ENCODE measurements around the gene CCDC195.

The CCDC195 gene, protein sequence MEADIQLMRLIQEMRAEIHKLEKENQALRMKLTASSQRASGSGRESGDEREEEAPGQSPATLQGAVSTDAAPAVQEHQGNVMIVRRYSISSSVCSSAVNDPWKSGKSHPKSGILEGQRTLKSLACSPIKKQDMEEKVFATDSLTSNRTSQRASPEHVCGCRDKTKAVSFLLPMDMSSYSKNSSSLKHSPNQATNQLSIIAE

DNA sequence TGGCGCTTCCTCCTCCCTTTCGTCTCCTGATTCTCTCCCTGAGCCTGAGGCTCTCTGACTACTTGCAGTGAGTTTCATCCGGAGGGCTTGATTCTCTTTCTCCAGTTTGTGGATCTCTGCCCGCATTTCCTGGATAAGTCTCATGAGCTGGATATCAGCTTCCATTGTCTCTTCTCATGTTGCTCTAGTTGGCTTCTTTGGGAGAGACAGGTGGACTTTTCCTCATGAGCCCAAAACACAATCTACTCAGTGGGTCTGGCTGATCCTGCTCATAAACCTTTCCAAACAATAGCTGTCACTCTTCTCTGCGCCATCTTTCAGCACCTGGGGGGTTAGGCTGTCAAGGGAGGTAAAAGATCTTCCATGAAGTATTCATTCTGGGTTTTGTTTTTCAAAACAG is at the start of gene CCDC195:
Gene CCDC195 (minus strand): TSS at position 165 of the 400 bp plus-strand sequence. CDS start 0 bp downstream, at position 165.
- DNase-seq: no peak

DNA sequence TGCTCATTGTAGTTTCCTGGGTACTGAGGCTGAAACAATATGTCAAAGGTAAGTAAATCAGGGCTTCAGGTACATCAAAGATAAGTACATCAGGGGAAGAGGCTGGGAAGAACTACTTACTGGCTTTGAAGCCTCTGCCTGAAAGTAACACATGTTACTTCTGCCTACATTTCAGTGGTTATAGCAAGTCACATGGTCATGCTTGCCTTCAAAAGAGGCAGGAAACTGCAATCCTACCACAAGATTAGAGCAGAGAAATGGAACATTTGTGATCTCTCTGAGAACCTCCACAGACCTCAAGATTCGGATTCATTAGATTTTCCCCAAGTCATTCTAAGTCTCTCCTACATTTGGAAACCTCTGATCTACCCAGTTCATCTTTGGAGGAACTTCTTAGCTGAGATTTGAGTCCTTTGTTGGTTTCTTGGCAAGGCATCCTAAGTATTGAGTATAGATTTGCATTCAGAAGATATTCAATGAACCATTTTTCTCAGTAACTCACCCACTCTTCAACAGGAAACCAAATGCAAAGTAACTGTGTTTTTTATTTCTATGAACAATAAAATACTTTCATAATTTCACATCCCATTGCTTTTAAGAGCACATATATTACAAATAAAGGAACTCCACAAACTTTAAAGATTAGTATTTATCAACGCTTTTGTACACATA is 48.5 kb upstream of the CCDC195 start:
- DNase-seq: no peak

DNA sequence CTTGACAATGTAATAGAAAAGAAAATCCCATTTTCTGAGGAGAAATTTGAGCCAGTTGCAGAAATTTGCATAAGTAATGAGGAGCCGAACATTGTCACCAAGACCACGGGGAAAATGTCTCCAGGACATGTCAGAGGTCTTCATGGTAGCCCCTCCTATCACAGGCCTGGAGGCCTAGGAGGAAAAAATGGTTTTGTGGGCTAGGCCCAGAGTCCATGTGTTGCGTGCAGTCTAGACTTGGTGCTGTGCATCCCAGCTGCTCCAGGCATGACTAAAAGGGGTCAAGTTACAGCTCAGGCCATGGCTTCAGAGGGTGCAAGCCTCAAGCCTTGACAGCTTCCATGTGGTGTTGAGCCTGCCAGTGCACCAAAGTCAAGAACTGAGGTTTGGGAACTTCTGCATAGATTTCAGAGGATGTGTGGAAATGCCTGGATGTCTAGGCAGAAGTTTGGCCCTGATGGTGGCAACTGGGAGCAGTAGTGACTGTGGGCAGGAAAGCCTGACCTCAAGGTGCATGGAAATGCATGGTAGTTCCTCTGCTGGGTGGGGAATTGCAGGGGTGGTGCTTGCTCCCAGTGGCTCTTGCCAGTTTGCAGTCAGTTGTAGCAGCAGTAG is 41.9 kb upstream of the CCDC195 start:
- DNase-seq: no peak

DNA sequence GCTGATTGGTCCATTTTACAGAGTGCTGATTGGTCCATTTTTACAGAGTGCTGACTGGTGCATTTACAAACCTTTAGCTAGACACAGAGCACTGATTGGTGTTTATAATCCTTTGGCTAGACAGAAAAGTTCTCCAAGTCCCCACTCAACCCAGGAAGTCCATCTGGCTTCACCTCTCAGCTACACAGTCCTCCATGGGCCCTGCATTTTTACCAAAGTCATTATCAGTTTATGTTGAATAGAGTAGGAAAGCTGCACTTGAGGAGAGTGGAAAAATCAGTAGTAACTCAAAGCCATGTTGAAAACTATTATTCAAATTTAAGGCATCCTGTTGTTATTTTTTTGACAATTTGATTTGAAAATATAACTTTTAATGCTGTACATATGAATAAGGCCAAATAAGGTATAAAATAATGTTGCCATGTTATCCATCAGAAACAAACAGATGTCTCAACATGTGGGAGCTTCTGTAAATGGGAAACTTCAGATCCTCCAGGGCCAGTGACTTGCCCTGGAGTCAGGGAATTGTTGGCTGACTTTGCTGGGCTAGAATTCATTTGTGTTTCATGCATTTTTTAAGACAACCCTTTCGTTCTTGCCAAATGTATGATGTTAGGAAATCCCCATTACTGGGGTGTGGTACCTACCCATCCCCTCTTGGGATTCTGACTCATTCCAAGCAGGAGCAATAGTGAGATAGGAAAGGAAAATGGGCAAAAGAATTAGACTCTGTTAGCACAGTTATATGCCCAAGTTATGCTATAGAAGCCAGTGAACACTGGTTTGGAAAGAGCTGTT is 37.8 kb upstream of the CCDC195 start:
- no peak for DNase-seq

DNA sequence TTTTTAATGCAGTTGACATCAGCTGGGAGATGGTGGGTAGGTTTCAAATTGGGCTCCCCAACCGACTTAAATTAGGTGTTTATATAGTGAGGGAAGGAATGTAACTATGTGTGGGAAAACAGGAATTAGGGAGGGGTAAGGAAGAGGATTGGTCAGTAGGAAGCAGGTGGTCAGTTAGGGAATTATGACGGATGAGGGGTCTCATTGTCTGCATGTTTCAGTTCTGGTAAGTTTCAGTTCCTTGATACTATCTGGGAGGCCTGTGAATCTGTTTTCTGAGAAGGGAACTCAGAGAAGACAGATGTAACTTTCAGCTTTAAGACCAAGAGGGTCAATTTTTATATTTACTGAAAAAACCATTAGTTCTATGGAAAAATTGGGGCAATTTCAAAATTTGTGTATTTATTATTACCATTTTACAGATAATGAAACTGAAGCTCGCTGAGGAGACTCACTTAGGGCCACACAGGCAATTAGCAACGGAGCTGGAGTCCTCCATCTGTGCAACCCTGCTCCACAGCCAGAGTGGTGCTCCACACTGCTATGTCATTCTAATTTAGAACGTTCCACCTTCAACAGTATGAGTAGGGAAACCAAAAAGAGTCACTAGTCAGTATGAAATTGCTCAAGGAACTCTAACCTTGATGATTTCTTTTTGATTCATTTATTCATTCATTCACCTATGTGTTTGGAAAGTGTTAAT is 36.0 kb upstream of the CCDC195 start:
- DNase-seq: no peak

DNA sequence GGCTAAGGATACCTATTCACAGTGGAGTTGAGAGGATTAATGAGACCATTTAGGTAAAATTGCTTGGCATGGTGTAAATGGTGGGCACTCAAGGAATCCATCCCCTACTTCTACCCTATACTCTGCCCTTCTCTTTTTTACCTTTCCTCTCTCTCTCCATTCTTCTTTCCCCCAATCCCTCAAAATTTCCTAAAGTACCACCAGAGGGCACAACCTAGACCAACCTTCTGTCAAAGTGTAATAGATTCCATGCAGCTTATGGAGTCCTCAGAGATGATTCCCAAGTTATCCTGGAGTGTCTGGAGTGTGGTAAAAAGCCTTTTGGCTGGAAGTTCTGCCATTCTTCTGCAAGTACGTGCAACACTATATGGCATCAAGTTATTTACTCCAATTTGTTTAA is 33.0 kb upstream of the CCDC195 start:
- DNase-seq: no peak

DNA sequence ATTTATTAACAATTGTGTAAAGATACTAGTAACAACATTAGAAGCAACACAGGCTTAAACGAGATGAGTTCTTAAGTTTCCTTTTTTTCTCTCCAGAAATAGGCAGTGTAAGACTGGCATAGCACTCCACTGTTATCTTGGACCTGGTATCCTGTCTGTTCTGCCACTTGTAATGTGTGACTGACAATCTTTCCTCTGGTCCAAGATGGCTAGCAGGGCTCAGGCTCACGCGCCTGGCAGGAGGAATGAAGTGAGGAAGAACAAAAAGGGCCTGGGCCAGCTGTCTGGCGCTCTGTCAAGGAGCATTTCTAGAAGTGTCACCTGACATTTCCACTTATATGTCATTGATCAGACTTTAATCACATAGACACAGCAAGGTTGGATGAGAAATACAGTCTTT is 31.6 kb upstream of the CCDC195 start:
- no peak for DNase-seq

DNA sequence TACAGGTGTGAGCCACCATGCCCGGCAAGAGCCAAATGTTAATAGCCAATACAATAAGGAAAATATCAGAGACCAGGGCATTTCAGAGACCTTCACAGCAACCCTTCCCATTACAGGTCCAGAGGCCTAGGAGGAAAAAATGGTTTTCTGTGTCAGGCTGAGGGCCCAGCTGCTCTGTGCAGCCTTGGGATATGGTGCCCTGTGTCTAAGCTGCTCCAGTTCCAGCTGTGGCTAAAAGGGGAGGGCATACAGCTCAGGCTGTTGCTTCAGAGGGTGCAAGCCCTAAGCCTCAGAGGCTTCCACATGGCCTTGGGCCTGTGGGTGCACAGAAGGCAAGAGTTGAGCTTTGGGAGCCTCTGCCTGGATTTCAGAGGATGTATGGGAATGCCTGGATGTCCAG is 20.1 kb upstream of the CCDC195 start:
- no peak for DNase-seq

DNA sequence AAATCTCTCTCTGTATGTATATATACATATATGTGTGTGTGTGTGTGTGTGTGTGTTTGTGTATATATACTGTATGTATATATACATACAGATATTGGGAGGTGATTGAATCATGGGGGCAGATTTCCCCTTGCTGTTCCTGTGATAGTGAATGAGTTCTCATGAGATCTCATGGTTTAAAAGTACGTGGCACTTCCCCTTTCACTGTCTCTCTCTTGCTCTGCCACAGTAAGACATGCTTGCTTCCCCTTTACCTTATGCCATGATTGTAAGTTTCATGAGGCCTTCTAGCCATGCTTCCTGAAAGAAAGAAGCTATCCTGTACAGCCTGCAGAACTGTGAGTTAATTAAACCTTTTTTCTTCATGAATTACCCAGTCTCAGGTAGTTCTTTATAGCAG is 18.8 kb upstream of the CCDC195 start:
- DNase-seq: no peak

DNA sequence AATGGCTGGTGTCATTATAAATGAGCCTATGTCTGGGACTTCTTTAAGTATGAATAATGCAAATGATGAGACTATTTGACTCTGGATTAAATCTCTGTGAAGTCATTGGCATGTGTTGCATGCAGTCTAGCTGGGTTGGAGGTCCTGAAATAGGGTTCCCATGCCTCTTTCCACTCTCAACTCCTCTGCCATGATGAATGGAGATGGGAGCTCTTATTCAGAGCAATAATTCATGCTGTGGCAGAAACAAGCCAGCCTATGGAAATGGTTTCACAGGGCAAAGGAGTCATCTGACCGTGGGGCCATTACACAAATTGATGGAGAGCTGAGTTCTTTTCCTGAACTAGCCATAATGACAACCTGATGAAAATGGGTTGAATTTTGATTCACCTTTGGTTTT is 15.5 kb upstream of the CCDC195 start:
- DNase-seq: no peak

DNA sequence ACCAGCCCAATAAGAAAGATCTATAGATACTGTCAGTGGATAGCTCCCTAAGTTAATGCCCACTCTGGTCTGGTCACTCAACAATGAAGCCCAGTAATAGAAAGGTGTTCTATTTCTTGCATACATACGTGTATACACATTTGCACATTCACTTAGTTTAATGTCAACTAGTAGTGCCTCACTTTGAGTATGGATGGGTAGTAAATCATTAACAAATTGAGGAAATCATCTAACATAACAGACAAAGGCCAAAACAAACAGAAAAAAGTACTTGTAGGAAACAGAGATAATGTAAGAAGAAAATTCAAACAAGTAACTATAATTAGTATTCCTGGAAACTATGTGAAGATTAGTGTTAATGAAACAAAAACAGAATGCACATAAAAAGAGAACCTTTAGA is 13.3 kb upstream of the CCDC195 start:
- no peak for DNase-seq

DNA sequence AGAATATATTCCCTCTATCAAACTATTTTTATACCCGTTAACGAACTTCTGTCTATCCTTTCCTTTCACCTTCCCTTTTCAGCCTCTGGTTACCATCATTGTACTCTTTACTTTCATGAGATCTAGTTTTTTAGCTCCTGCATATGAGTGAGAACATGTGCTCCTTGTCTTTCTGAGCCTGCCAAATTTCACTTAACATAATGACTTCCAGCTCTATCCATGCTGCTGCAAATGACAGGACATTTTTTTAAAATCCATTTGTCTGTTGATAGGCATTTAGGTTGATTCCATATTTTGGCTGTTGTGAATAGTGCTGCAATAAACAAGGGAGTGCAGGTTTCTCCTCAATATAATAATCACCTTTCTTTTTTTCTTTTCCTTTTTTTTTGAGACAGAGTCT is 8.2 kb upstream of the CCDC195 start:
- DNase-seq: no peak

DNA sequence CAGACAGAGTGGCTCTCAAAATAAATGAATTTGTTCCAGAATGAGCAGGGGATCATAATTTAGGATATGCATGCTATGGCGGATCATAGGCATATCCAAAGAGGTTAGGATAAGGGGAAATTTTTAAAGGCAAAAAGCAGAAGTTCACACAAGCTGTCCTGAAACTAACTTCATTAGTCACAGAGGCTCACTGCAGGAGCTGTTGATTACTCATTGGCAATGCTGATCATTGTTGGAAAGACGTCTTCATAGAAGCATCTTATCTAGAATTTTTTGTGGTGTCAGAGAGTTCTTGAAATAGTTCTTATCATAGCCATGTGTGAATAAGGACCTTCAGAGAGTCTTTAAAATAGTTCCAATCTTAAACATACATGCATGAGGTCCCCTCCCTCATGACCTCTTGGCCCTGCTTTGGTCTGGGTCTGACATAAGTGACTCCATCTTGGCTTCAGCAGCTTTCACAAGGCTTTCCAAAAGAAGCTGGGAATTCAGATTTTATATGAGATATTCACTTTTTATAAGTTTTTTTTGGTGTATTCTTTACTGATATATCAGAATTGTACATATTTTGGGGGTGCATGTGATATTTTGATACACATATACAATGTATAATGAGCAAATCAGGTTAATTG is 7.5 kb upstream of the CCDC195 start:
- no peak for DNase-seq

DNA sequence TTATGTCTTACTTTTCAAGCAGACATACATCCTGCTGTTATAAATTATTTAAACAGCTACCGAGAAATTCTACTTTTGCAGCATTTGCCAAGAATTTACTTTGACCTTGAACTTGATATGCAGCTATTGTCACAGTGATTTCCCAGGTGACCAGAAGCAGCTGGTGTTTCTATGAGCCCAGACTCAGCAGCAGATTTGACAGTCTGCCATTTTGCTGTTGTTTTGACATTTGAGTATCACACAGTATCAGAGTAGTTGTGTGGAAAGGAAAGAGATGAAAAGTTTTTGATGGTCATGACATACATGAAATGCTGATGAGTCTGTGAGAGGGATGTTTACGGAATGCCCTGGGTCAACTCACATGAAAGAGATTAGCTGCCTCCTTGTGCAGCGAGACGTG is 6.6 kb upstream of the CCDC195 start:
- DNase-seq: no peak

DNA sequence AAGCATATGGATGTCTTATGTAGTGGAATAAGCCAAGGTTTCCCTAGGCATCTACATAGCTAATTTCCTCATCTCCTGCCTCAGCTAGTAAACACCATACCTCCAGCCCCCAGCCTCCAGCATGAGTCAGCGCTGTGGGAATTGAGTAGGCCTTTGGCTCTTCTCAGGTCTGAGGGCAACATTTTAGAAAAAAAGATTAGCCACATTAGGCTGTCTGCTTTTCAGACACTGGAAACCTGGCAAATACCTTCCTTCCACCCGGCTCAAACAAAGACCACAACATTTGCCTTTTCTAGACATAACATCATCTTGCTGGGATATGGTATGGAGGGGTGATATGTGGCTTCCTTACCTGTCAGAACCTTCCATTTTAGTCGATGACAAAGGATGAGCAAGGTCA is 6.1 kb upstream of the CCDC195 start:
- DNase-seq: no peak

DNA sequence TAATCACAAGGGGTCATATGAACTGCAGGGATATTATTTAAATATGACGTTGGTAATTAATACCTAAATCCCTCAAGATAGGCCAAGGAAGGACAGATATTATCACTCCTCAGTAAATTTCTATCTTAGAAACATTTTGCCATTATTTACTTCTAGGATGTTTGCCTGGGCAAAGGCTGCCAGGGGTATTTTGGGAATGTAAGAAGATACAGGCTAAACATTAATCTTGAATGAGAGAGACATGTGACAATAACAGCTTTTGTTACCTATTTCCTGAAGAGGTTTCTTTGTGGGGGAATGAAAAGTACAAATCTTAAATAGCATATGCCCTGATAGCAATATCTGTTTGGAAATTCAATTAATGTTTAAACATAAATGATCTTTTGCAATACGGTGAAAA is 756 bp upstream of the CCDC195 start:
- DNase-seq: no peak

DNA sequence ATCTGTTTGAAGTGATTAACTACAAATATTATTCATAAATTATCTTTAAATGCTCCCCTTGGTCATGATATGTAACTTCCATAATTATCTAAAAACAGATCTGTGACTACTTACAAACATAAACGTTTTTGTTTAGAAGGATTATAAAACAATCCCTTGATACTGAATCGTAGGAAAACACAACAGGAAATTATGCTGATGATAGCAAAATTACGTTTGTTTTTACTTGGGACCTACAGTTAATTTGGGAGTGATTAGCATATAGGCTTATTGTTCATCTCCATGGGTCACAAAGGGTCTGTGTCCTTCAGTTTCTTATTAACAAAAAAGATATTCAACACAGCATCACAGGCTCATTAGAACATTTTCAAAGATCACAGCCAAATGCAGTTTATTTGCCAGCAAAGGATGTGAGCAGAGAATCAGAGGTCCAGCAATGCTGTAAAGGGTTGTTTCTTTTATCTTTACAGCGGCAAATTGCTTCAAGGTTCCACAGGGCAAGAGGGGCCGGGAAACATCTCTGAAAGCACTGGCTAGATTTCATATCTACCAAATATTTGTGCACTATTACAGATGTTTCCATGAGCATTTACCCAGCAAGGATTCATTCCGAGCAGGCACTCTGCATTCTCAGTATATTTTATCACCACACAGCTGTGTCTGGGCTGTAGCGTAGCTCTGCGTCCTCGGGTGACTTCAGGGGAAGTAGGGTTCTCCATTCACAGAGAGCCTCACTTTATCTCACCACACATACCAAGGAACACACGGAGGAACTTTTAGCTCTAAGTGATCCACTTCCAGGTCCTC is 4.1 kb downstream of the CCDC195 start:
- DNase-seq: no peak

DNA sequence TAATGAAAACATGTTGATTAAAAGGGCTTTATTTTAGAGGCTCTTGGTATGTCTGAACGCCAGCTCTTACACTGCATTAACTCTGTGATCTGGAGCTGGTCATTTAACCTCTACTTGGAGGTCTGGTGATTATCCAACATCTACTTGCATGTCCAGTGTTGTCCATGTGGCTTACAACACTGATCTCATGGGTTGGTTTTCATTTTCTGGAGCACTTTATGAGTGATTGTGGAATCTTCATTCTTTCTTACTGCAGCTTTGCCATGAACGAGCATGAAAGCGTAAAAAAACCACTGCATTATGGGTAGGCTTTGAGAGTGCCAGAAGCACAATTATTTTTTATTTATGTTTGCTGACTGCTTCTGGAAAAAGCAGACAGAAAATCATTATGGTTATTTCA is 4.8 kb downstream of the CCDC195 start:
- no peak for DNase-seq

DNA sequence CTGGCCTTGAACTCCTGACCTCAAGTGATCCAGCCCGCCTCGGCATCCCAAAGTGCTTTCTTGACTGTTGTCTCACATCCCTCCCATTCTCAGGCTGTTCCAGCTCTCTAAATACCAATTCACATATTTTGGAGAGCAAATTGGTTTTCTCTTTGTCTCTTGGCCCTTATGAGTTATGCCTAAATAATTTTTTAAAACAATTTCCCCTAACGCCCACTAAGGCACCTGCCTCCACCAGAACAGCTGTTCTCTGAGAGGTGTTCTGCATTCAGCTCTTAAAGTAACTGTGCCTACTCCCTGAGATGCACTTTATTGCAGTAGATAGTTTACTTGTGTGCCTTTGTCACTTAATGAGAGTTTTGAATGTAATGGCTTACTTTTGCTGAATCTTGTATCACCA is 6.9 kb downstream of the CCDC195 start:
- DNase-seq: no peak

DNA sequence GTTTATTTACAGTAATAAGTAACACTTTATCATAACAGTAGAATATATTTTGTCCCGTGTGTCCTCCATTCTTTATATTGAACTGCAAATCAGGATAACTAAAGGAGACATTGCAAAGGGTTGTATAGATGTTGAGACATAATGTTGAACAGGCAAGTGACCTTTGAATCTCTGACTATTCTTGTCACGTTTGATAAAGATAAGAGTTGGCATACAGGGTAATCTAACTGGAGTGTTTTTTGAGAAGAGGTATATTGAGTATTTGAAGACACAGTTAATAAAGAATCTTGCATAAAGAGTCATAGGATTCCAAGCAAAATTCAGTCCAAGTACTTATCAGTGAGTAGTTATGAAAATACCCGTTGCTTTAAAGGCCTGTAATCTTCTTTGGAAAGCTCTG is 21.7 kb downstream of the CCDC195 start:
- DNase-seq: no peak

DNA sequence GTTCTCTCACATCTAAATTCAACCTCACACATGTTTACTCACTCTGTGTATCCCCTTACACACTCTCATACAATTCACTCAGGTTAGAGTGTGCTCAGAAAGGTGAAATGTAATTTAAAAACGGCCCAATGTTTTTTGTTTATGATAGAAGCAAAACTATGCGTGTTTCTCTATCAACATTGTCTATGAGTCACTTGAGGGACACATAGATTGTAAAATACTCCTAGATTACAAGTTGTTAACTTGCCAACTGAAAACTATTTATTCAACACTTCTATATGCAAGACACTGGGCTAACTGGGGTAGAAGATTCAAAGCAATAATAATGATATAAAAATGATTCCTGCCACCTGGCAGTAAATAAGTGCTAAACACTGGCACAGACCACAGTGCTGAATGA is 24.6 kb downstream of the CCDC195 start:
- no peak for DNase-seq

DNA sequence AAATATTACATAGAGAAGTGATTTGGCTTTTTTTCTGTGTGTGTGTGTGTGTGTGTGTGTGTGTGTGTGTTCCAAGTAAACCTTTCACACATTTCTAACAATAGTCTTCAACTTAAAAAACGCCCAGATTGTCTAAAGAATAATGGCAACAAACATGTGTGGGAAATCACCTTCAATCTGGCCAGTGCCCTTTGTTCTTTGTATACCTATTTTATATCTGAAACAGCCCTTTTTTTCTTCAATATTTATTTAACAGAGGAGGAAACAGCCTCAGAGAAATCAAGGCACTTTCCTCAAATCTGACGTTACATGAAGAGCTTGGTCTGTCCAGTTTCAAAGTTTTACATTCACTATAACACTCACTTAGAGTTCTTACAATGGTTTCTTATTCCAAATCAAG is 25.3 kb downstream of the CCDC195 start:
- DNase-seq: no peak
